Hepatocyte (in vitro differentiated cells): Measurements from ENCODE around the gene DAB1. TPM values are rescaled to one million over a fixed set of nuclear protein-coding genes. Genes with fewer than 3 reads are reported as not detected.

Experiments
- DNase-seq: peaks from one replicate; pipeline ENCODE4 v3.0.0-alpha.2; 2016; ENCODE audit warnings: low spot score
- H2AFZ ChIP-seq: fragments of 200-600 bp; sonication (generic); 2 replicates; pipeline ENCODE4 v1.6.0; 2016; ENCODE audit warnings: antibody characterized with exemption, mild to moderate bottlenecking
- H3K27ac ChIP-seq: fragments of 200-600 bp; sonication (generic); 2 replicates; pipeline ENCODE4 v1.5.1; 2016; ENCODE audit warnings: mild to moderate bottlenecking
- H3K27me3 ChIP-seq: fragments of 200-600 bp; sonication (generic); 2 replicates; pipeline ENCODE4 v1.6.1; 2016
- H3K36me3 ChIP-seq: fragments of 200-600 bp; sonication (generic); replicated peaks from 2 replicates; pipeline ENCODE4 v1.5.1; 2016; ENCODE audit warnings: low read depth; ENCODE audit not compliant: insufficient read depth
- H3K4me1 ChIP-seq: fragments of 200-600 bp; sonication (generic); 2 replicates; pipeline ENCODE4 v1.5.1; 2016; ENCODE audit warnings: mild to moderate bottlenecking, moderate library complexity; ENCODE audit not compliant: insufficient read depth
- H3K4me2 ChIP-seq: fragments of 200-600 bp; sonication (generic); 2 replicates; pipeline ENCODE4 v1.6.0; 2016
- H3K4me3 ChIP-seq: fragments of 200-600 bp; sonication (generic); 2 replicates; pipeline ENCODE4 v1.5.1; 2016; ENCODE audit warnings: mild to moderate bottlenecking
- H3K79me2 ChIP-seq: fragments of 200-600 bp; sonication (generic); 2 replicates; pipeline ENCODE4 v1.6.0; 2017; ENCODE audit warnings: mild to moderate bottlenecking
- H3K9me2 ChIP-seq: fragments of 200-600 bp; sonication (generic); replicated peaks from 2 replicates; pipeline ENCODE4 v1.6.0; 2017; ENCODE audit warnings: mild to moderate bottlenecking; ENCODE audit not compliant: insufficient read depth
- H3K9me3 ChIP-seq: fragments of 200-600 bp; sonication (generic); 2 replicates; pipeline ENCODE4 v1.5.1; 2016; ENCODE audit warnings: low read depth, mild to moderate bottlenecking
- H4K20me1 ChIP-seq: fragments of 200-600 bp; sonication (generic); 2 replicates; pipeline ENCODE4 v1.6.0; 2016; ENCODE audit warnings: mild to moderate bottlenecking; ENCODE audit not compliant: insufficient read depth, poor library complexity, severe bottlenecking
- CTCF ChIP-seq: fragments of 200-600 bp; sonication (generic); IDR thresholded peaks from 2 replicates; pipeline ENCODE4 v1.5.1; 2016; ENCODE audit warnings: antibody characterized with exemption, mild to moderate bottlenecking; ENCODE audit not compliant: poor library complexity
- EZH2 ChIP-seq: fragments of 200-600 bp; sonication (generic); IDR thresholded peaks from 2 replicates; pipeline ENCODE4 v1.6.1; 2016; ENCODE audit warnings: antibody characterized with exemption, mild to moderate bottlenecking, borderline replicate concordance
- EZH2phosphoT487 ChIP-seq: fragments of 200-600 bp; sonication (generic); IDR thresholded peaks from one replicate; pipeline ENCODE4 v1.6.1; 2018; ENCODE audit warnings: antibody characterized with exemption, mild to moderate bottlenecking, low read depth, moderate library complexity; ENCODE audit not compliant: unreplicated experiment, severe bottlenecking
- WGBS: methylation state at CpG from one replicate; pipeline ENCODE4 v1.1.6; 2016; ENCODE audit warnings: low lambda C conversion rate; ENCODE audit errors: missing lambda C conversion rate; 5-methylcytosine and 5-hydroxymethylcytosine counted together
- polyA plus RNA-seq: library from polyadenylated mRNA; unstranded; fragments of >200 nt; fragmentation: Nextera tagmentation; extraction: Ambion mirVana; gene quantifications from 2 replicates; pipeline ENCODE4 v1.2.1, GENCODE V29; 2016
- total RNA-seq: library from RNA; depleted of rRNA; stranded (reverse); fragments of >200 nt; gene quantifications from 2 replicates; pipeline ENCODE4 v1.2.3, GENCODE V29; 2014

DAB1 gene
- total and polyA plus RNA-seq, 2 experiments from 2014 or later = 19.5 to 37.6 TPM

- H3K27me3 ChIP-seq = no peaks in the 10 kb centered on the region
- H3K36me3 ChIP-seq = no peaks in the 10 kb centered on the region
- H3K9me2 ChIP-seq = no peaks in the 10 kb centered on the region
- WGBS = 82% methylated on average over 3 of the region's 3 CpGs
- no peak for TF ChIP-seq EZH2
- no peak for TF ChIP-seq CTCF
- TF ChIP-seq EZH2phosphoT487 = no peak
- H3K4me3 ChIP-seq = no peak overlapping the region
- no peak overlapping the region for H3K27ac ChIP-seq
- no peak for DNase-seq
- H3K79me2 ChIP-seq = peaks cover 22% of the 10 kb centered on the region
- no peaks in the 10 kb centered on the region for H4K20me1 ChIP-seq
- H2AFZ ChIP-seq = no peak overlapping the region
- peaks cover 12% of the 10 kb centered on the region for H3K4me1 ChIP-seq
- H3K4me2 ChIP-seq = no peak overlapping the region
- no peaks in the 10 kb centered on the region for H3K9me3 ChIP-seq
Observed at GRCh38 chr1:57404884-57405283, 19.0 kb downstream of the DAB1 start.

GRCh38 chr1:57403201-57403600, 20.7 kb downstream of the DAB1 start:
- DNase-seq = no peak
- Histone ChIP-seq H3K9me3 (no peaks in the 10 kb centered on the region), H3K4me3 (no peak overlapping the region), H3K9me2 (no peaks in the 10 kb centered on the region), H3K4me2 (no peak overlapping the region), H4K20me1 (no peaks in the 10 kb centered on the region), H3K79me2 (peaks cover 17% of the 10 kb centered on the region), H2AFZ (no peak overlapping the region), H3K4me1 (no peaks in the 10 kb centered on the region), H3K27ac (no peak overlapping the region), H3K27me3 (no peaks in the 10 kb centered on the region), H3K36me3 (no peaks in the 10 kb centered on the region)
- WGBS = 92% methylated on average over 1 of the region's 1 CpG
- TF ChIP-seq EZH2 (no peak), EZH2phosphoT487 (no peak)

- no peaks in the 10 kb centered on the region for H3K9me3 ChIP-seq
- H3K79me2 ChIP-seq = peaks cover 18% of the 10 kb centered on the region
- H3K4me2 ChIP-seq = no peak overlapping the region
- H3K36me3 ChIP-seq = no peaks in the 10 kb centered on the region
- H3K4me1 ChIP-seq = no peaks in the 10 kb centered on the region
- H2AFZ ChIP-seq = no peak overlapping the region
- no peak overlapping the region for H3K27ac ChIP-seq
- 83% methylated on average over 1 of the region's 1 CpG for WGBS
- no peak for DNase-seq
- no peaks in the 10 kb centered on the region for H4K20me1 ChIP-seq
- no peak overlapping the region for H3K4me3 ChIP-seq
- H3K27me3 ChIP-seq = no peaks in the 10 kb centered on the region
- H3K9me2 ChIP-seq = no peaks in the 10 kb centered on the region
- no peak for TF ChIP-seq EZH2
- TF ChIP-seq CTCF = no peak
- no peak for TF ChIP-seq EZH2phosphoT487
Observed at GRCh38 chr1:57401671-57402070, 22.2 kb downstream of the DAB1 start.

- Histone ChIP-seq H4K20me1 (no peaks in the 10 kb centered on the region), H3K4me1 (no peaks in the 10 kb centered on the region), H3K9me3 (no peaks in the 10 kb centered on the region), H3K9me2 (no peaks in the 10 kb centered on the region), H3K4me2 (no peak overlapping the region), H3K27ac (no peak overlapping the region), H3K4me3 (no peak overlapping the region), H3K79me2 (peaks cover 16% of the 10 kb centered on the region), H2AFZ (no peak overlapping the region), H3K27me3 (no peaks in the 10 kb centered on the region), H3K36me3 (no peaks in the 10 kb centered on the region)
- 71% methylated on average over 5 of the region's 5 CpGs for WGBS
- no peak for TF ChIP-seq EZH2
- no peak for TF ChIP-seq CTCF
- no peak for TF ChIP-seq EZH2phosphoT487
- no peak for DNase-seq
Observed at GRCh38 chr1:57400048-57400447, 23.8 kb downstream of the DAB1 start.
